ENCODE measurements around the gene MMP24.
"Not testable (repeated sequence)": the region's sequence is repeated elsewhere in the genome, so short reads cannot be mapped to it uniquely, and the experiment has no call there.

MMP24 gene

GRCh38 chr20:35192118-35192872 is 34.2 kb upstream of the MMP24 start:
- Histone ChIP-seq H4K20me1 (no peaks in the 10 kb centered on the region), H3K4me2 (no peak overlapping the region), H3K9me3 (peaks cover 20% of the 10 kb centered on the region), H3K36me3 (no peaks in the 10 kb centered on the region), H3K27me3 (no peaks in the 10 kb centered on the region), H3K4me1 (no peaks in the 10 kb centered on the region), H3K9ac (no peak overlapping the region), H3K4me3 (no peak overlapping the region), H3K27ac (no peak overlapping the region)
- TF ChIP-seq Cebpa-rat (IDR thresholded peaks at IDR 0.05), result no peak

GRCh38 chr20:35193031-35193791 is 33.3 kb upstream of the MMP24 start:
- not testable (repeated sequence) for H3K27ac ChIP-seq, H3K4me1 ChIP-seq, H3K36me3 ChIP-seq, H3K4me2 ChIP-seq, H3K27me3 ChIP-seq, H3K4me3 ChIP-seq, H3K9ac ChIP-seq, H4K20me1 ChIP-seq
- peaks cover 29% of the 10 kb centered on the region for H3K9me3 ChIP-seq

- Histone ChIP-seq H3K9ac (no peak overlapping the region), H4K20me1 (no peaks in the 10 kb centered on the region), H3K27me3 (no peaks in the 10 kb centered on the region), H3K27ac (no peak overlapping the region), H3K4me2 (no peak overlapping the region), H3K9me3 (peaks cover 49% of the 10 kb centered on the region), H3K4me1 (no peaks in the 10 kb centered on the region), H3K4me3 (no peak overlapping the region), H3K36me3 (peaks cover 7% of the 10 kb centered on the region)
- no peak for TF ChIP-seq Cebpa-rat (IDR thresholded peaks at IDR 0.05)
Measured at GRCh38 chr20:35196313-35196712, 30.2 kb upstream of the MMP24 start.

- Histone ChIP-seq H3K27ac (no peak overlapping the region), H3K4me1 (no peaks in the 10 kb centered on the region), H3K27me3 (no peaks in the 10 kb centered on the region), H3K4me2 (no peak overlapping the region), H4K20me1 (no peaks in the 10 kb centered on the region), H3K4me3 (no peak overlapping the region), H3K9ac (no peak overlapping the region), H3K9me3 (peaks cover 49% of the 10 kb centered on the region), H3K36me3 (peaks cover 7% of the 10 kb centered on the region)
- TF ChIP-seq Cebpa-rat (IDR thresholded peaks at IDR 0.05), result no peak
Measured at GRCh38 chr20:35199740-35200139, 26.8 kb upstream of the MMP24 start.

- no peak overlapping the region for H3K4me2 ChIP-seq
- no peak overlapping the region for H3K9ac ChIP-seq
- no peaks in the 10 kb centered on the region for H3K27me3 ChIP-seq
- H3K27ac ChIP-seq, result no peak overlapping the region
- no peaks in the 10 kb centered on the region for H4K20me1 ChIP-seq
- peaks cover 48% of the 10 kb centered on the region for H3K9me3 ChIP-seq
- H3K4me3 ChIP-seq, result no peak overlapping the region
- no peak for TF ChIP-seq Cebpa-rat (IDR thresholded peaks at IDR 0.05)
- H3K4me1 ChIP-seq, result no peaks in the 10 kb centered on the region
- peaks cover 7% of the 10 kb centered on the region for H3K36me3 ChIP-seq
Measured at GRCh38 chr20:35200267-35200666, 26.2 kb upstream of the MMP24 start.

GRCh38 chr20:35201467-35201866 is 25.0 kb upstream of the MMP24 start:
- not testable (repeated sequence) for H4K20me1 ChIP-seq, H3K27me3 ChIP-seq, H3K4me2 ChIP-seq, H3K36me3 ChIP-seq, H3K27ac ChIP-seq, H3K4me1 ChIP-seq, H3K4me3 ChIP-seq, H3K9ac ChIP-seq
- peaks cover 36% of the 10 kb centered on the region for H3K9me3 ChIP-seq

- no peak overlapping the region for H3K27ac ChIP-seq
- no peak overlapping the region for H3K4me3 ChIP-seq
Measured at GRCh38 chr20:35206802-35207201, 19.7 kb upstream of the MMP24 start.

GRCh38 chr20:35207950-35208611 is 18.4 kb upstream of the MMP24 start:
- Histone ChIP-seq H3K27me3 (no peaks in the 10 kb centered on the region), H3K4me3 (no peak overlapping the region), H3K4me1 (no peaks in the 10 kb centered on the region), H3K9ac (no peak overlapping the region), H3K27ac (no peak overlapping the region), H3K9me3 (no peaks in the 10 kb centered on the region), H3K36me3 (no peaks in the 10 kb centered on the region), H4K20me1 (no peaks in the 10 kb centered on the region), H3K4me2 (no peak overlapping the region)
- no peak for TF ChIP-seq Cebpa-rat (IDR thresholded peaks at IDR 0.05)

More at GRCh38 chr20:35206802-35207201, 19.7 kb upstream of the MMP24 start:
- no peaks in the 10 kb centered on the region for H3K9me3 ChIP-seq
- H3K4me1 ChIP-seq, result no peaks in the 10 kb centered on the region
- no peak overlapping the region for H3K4me2 ChIP-seq
- H3K36me3 ChIP-seq, result no peaks in the 10 kb centered on the region
- no peak for TF ChIP-seq Cebpa-rat (IDR thresholded peaks at IDR 0.05)
- H3K9ac ChIP-seq, result no peak overlapping the region
- H4K20me1 ChIP-seq, result no peaks in the 10 kb centered on the region
- H3K27me3 ChIP-seq, result no peaks in the 10 kb centered on the region

GRCh38 chr20:35215066-35215956 is 11.2 kb upstream of the MMP24 start:
- Histone ChIP-seq H3K4me1 (no peaks in the 10 kb centered on the region), H3K9ac (no peak overlapping the region), H3K9me3 (no peaks in the 10 kb centered on the region), H3K27ac (no peak overlapping the region), H3K4me3 (no peak overlapping the region), H3K36me3 (no peaks in the 10 kb centered on the region), H4K20me1 (0 out of 2 replicates have a peak, but pooled peaks cover 4% of the 10 kb centered on the region), H3K27me3 (no peaks in the 10 kb centered on the region), H3K4me2 (no peak overlapping the region)
- TF ChIP-seq Cebpa-rat (IDR thresholded peaks at IDR 0.05), result no peak
